Kidney epithelial cell (primary cell): ENCODE data around the gene KLHL40. TPM values are rescaled to one million over a fixed set of nuclear protein-coding genes. Genes with fewer than 3 reads are reported as not detected.

Experiments used
- DNase-seq: peaks from one replicate; pipeline ENCODE4 v3.0.0-alpha.2; 2010; ENCODE audit warnings: low read depth
- H3K27me3 ChIP-seq: 2 replicates; pipeline ENCODE4 v1.6.0; 2011; ENCODE audit warnings: low read length; ENCODE audit not compliant: control insufficient read depth, insufficient read depth
- H3K36me3 ChIP-seq: 2 replicates; pipeline ENCODE4 v1.5.1; 2011; ENCODE audit warnings: low read length; ENCODE audit not compliant: control insufficient read depth, insufficient read depth
- H3K4me3 ChIP-seq: 2 replicates; pipeline ENCODE4 v1.5.1; 2011; ENCODE audit warnings: low read depth, mild to moderate bottlenecking, control low read depth, low read length
- total RNA-seq: library from RNA; depleted of rRNA; stranded (reverse); fragments of >200 nt; gene quantifications from 2 replicates; pipeline ENCODE4 v1.2.3, GENCODE V29; 2015
- TF ChIP-seq, protein P1 (sequence below): IDR thresholded peaks from 2 replicates; pipeline ENCODE4 v1.5.1; 2011; ENCODE audit warnings: mild to moderate bottlenecking, moderate library complexity, low read length, control low read depth, inconsistent platforms; ENCODE audit not compliant: insufficient read depth, poor library complexity, severe bottlenecking

KLHL40 gene
- total RNA-seq, 1 donor from 2014 or later, result not detected

DNA sequence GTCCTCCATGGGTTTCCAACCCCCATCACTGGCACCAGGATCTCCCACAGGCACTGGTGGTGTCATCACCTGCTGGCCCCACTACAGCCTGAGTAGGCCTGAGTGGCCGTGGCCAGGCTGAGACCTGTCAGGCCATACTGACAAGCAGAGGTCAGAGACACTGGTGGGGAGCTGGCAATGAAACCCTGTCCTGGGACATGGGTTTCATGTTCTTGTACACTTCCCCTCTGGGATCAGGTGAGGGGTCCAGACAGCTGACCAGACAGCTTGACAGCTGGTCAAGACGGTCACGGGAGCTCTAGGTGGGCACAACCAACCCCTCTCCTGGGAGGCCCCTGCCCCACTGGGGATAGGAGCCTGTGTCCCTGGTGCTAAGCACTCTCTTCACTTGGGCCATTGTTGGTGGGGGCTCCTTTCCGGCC is 18.7 kb upstream of the KLHL40 start:
- Histone ChIP-seq H3K4me3 (no peak overlapping the region), H3K36me3 (no peaks in the 10 kb centered on the region), H3K27me3 (peaks cover 3% of the 10 kb centered on the region)
- TF ChIP-seq, protein P1, sequence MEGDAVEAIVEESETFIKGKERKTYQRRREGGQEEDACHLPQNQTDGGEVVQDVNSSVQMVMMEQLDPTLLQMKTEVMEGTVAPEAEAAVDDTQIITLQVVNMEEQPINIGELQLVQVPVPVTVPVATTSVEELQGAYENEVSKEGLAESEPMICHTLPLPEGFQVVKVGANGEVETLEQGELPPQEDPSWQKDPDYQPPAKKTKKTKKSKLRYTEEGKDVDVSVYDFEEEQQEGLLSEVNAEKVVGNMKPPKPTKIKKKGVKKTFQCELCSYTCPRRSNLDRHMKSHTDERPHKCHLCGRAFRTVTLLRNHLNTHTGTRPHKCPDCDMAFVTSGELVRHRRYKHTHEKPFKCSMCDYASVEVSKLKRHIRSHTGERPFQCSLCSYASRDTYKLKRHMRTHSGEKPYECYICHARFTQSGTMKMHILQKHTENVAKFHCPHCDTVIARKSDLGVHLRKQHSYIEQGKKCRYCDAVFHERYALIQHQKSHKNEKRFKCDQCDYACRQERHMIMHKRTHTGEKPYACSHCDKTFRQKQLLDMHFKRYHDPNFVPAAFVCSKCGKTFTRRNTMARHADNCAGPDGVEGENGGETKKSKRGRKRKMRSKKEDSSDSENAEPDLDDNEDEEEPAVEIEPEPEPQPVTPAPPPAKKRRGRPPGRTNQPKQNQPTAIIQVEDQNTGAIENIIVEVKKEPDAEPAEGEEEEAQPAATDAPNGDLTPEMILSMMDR, result no peak
- no peak for DNase-seq

DNA sequence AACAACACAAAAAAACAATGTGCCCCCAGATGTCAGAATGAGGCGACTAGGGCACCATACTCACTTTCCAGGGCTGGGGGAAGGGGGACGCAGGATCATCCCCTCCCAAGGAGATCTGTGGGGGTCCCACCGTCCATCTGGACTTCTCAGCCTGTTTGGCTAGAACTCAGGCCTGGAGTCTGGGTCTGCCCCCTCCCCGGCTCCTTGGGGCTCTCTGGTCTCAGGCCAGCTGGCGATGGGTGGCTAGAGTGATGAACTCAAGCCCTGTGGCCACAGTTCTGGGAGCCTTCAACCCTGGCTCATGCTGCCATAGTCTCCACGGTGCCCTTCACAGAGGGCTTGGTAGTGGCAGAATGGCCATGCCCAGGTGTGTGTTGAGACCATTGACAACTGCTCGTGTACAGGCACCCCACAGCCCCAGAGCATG is 18.2 kb upstream of the KLHL40 start:
- DNase-seq, result no peak
- H3K4me3 ChIP-seq, result no peak overlapping the region
- no peaks in the 10 kb centered on the region for H3K36me3 ChIP-seq
- H3K27me3 ChIP-seq, result peaks cover 3% of the 10 kb centered on the region
- TF ChIP-seq, protein P1, result no peak

DNA sequence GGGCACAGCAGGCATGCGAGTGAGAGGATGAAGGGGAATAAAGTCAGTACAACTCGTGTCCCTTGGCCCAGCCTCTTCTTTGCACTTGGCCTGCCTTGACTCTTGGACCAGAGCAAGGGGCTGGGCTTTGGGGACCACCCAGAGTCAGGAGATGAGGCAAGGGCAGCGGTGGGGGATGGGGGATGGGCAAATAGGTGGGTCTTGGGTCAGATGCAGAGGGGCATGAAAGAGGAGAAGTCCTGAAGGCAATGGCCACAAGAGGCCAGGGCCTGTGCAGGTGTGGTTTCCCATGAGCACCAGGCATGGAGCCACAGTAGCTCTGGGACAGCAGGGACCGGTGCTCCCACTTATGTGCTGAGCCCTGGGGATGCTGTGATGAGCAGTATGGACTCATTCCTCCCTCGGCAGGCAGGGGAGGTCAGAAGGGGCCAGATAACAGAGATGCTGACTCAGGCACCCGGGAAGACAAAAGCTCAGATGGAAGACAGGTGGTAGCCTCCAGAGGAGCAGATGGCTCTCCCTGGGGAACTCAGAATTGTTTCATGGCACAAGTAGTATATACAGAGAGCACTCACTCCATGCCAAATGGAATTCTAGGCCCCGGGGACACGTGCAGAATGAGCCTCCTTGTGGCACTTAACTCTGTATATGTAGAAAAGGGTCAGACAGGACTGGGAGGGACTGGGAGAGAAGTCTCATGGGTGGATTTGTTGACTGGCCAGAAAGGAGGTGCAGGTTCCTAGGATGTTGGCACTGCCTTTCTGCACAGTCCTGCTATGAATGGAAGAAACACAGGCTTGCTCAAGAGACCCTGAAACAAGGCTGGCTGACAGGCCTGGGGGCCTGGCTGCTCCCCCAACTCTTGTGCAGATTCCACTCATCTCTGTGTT is 17.6 kb upstream of the KLHL40 start:
- Histone ChIP-seq H3K4me3 (no peak overlapping the region), H3K36me3 (no peaks in the 10 kb centered on the region), H3K27me3 (peaks cover 3% of the 10 kb centered on the region)
- no peak for DNase-seq
- TF ChIP-seq, protein P1, result no peak

DNA sequence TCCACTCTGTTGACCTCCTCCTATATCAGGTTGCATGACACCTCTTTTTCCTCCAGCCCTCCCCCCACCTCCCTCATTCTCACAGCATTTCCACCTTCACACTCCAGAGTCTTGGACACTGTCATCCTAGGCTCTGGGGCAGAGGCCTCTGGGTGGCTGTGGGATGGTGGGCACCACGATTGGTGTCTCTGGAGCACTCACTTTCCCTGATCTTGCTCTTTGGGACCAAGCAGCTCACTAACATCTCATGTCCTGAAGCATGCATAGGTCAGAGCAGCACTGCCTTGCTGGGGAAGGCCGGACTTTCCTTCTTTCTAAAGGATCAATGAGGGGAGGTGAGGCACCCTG is 16.9 kb upstream of the KLHL40 start:
- no peak overlapping the region for H3K4me3 ChIP-seq
- H3K36me3 ChIP-seq, result no peaks in the 10 kb centered on the region
- H3K27me3 ChIP-seq, result peaks cover 3% of the 10 kb centered on the region
- no peak for DNase-seq
- TF ChIP-seq, protein P1, result no peak

DNA sequence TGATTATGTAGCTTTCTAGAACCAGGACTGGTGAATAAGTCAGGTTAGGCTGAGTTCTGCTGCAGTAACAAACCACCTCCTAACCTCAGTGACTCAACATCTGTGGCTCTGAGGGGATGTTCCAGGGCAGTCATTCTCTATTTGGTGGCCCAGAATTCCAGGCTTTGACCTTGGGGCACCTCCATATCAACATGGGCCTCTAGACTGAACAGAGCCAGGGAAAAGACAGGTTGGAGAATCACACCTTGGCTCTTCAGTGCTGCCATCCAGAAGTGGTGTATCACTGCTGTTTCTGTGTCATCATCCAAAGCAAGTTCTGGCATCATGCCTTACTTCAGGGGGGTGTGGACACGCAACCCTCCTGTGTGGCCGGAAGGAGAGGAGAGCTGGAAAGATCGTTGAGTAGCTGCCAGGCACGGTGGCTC is 16.5 kb upstream of the KLHL40 start:
- no peak overlapping the region for H3K4me3 ChIP-seq
- TF ChIP-seq, protein P1, result no peak
- no peak for DNase-seq
- H3K27me3 ChIP-seq, result peaks cover 3% of the 10 kb centered on the region
- no peaks in the 10 kb centered on the region for H3K36me3 ChIP-seq
